HG02970 (cell line): ENCODE results near the gene TSEN15.

Experiments used
- ATAC-seq: cut with Tn5 transposase; IDR thresholded peaks from one replicate; pipeline ENCODE4 v1.9.1; 2021; ENCODE audit warnings: mild to moderate bottlenecking, moderate library complexity, moderate number of reproducible peaks; ENCODE audit not compliant: unreplicated experiment, low FRiP score

TSEN15 gene

DNA sequence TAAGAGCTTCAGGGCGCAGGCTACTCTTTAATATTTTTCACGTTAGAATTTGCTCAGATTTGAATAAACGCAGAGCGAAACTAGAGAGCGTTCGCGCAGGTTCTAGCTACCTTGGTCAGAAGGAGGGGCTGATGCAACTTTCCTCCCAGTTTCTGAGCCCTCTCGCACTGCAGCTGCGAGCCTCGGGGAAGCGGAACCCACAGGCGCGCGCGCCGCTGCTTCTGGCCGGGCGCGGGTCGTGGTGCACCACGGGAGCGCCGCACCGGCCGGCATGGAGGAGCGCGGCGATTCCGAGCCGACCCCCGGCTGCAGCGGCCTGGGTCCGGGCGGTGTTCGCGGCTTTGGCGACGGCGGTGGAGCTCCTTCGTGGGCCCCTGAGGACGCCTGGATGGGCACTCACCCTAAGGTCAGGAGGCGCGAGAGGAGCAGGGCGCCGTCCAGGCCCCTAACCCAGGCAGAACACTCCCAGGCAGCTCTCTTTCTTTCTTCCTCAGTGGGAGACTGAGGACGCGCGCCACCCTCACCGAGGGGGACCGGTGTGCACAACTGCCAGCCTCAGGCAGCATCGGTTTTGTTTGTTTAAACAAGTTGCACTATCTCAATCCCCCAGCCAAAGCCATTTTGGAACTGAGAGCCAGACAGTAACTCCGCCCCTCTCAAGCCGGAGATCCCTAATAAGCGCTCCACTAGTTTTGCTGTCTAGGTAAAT lies at the start of gene TSEN15:
TSS of gene TSEN15 (plus strand) at position 246 of the 709 bp plus-strand sequence. CDS start at position 272, 26 bp downstream.
- peak; percentile 98 for ATAC-seq

DNA sequence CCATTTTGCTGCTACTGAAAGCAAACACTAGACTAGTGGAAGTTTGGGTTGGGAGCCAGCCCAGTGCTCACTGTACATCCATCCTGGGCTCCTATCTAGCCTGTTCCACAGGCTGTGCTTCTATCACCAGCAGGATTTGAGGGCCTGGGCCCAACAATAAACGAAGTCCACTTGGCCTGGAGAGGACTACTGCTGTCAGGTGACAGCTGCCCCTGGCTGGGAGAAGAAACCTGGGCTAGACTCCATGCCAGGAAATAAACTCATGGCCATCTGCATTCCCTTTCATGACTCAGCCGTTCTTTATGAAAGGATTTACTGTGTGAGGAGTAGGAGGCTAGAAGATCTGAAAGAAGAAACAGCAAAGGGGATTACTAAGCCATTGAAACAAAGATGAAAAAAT lies 49.5 kb upstream of the TSEN15 start:
- no peak for ATAC-seq

DNA sequence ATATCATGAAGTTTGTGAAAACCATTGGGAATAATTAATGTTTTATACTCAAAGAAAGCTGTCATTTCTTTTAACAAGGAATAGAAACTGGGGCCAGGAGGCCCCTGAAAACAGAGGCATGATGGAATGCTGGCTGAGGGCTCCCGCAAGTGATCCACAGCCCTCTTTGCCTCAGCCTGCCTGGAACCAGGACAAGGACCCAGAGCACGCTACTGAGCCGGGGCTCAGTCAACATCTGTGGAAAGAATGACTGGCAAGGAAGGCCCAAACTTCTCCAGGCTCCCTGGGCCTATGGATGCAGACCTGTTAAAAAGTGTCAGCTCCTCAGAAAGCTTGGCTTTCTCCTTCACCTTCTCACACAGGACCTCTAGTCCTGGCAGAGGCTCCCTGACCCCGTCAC lies 46.6 kb upstream of the TSEN15 start:
- ATAC-seq, result no peak

DNA sequence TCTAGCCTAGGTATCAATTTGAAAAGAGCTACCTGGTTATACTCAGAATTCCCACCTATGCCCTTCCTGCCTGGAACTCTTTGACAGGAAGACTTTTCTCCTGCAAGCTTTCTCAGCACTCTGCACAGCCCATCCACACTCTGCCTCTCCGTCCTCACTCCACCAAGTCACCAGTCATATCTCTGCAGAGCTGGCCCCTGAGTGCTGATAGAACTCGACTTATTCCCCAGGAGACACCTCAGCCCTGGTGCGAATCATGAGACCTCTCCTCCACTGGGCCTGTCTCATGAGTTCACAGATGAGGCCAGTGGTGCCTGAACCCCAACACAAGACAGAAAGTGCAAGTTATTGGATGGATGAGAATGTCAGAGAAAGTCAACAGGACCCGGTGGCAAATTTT lies 46.0 kb upstream of the TSEN15 start:
- no peak for ATAC-seq

DNA sequence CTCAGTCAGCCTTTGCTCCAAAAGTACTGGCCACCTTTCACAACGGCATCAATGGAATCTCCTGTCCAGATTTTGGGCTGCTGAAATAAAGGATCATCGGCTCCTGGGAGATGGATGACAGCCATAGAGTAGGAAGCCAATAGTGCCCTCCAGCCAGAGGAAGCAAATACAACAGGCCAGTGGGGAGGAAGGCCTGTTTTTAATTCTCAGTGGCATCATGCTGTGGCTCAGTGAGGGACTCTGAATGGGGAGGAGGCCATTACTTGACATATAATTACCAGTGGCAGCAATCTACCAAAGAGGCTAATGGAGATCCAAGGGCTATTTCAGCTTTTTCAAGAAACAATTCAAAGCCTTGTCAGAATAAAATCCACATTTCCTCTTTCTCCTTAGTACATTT lies 40.7 kb upstream of the TSEN15 start:
- no peak for ATAC-seq

DNA sequence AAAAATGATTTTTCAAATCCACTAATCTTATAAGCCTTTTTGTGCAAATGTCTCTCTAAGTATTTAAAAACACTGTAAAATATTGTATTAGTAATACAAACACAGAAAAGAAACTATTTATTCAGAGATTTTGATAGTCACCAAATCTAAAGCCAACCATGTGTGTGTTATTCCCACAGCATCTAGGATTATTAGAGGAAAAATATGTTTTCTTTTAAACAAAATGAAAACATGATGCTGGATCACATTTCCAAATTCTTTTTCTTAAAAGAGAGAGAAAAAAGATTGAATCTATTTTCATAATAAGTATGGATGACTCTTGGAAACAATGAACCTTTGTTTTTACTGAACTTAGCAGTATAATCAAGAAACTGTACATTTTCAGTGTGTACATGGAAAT lies 39.3 kb upstream of the TSEN15 start:
- ATAC-seq, result no peak

DNA sequence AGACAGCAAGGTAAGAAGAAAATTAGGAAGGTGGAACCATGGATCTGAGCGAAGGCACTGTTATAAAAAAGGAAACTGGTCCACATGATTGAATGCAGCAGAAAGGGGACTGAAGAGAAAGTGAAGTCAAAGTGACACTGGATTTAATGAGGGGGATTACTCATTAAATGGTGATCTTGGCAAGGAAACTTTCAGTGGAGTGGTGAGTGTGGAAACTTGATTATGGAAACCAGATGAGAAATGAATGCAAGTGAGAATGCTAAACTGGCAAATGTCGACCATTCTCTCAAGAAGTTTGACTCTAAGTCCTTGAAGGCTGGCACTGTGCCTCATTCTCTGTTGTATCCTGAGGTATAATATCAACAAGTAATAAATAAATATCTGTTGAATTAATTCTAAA lies 37.3 kb upstream of the TSEN15 start:
- no peak for ATAC-seq

DNA sequence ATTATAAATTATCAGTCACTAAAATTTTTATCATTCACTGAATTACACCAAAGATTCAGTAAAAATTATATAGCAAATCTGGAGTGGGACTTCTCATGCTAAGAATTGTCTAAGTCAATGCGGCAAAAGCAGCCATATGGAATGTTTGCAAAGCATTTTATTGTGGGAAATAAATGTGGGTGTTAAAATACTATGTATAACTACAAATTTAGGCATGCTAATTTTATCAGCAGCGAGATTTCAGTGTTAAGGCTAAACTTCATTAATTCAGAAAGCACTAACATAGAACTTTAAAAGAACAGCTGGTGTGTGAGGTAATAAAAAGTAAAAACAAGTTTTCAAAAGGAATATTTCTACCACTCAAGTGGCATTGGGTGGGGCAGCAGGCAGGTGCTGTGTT lies 35.4 kb upstream of the TSEN15 start:
- ATAC-seq, result no peak

DNA sequence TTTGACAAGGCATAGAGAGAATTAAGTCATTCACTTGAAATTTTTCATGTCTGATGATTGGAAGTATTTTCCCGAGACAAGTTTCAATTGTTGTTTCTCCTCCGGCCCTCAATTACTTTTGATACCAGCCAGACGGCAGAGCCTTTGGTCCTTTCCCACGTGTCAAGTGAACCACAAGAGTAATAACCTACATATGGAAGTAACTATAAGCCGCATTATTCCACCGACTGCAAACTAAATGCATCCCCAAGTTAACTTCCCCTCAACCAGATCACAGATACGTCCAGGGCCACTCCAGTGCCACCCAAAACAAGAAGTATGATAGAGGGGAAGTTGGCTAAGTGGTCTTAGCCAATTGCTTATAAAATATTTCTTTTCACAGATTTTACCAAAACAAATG lies 34.2 kb upstream of the TSEN15 start:
- no peak for ATAC-seq

DNA sequence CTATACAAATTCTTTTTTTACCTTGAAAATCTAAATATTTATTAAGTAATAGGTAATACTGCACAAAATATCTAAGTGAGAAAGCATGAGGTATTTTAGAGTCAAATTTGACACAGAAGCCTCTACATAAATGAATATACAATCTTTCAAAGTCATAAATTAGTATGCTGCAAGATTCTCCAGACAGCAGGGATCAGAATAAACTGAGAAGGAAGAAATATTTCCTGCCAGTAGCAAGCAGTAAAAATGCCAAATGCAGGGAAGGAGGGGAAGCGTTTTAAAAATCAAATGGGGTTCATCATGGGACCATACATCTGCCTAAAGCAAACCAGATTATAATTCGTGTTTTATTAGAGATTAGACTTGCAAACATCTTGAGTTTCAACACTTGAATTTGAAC lies 32.9 kb upstream of the TSEN15 start:
- no peak for ATAC-seq

DNA sequence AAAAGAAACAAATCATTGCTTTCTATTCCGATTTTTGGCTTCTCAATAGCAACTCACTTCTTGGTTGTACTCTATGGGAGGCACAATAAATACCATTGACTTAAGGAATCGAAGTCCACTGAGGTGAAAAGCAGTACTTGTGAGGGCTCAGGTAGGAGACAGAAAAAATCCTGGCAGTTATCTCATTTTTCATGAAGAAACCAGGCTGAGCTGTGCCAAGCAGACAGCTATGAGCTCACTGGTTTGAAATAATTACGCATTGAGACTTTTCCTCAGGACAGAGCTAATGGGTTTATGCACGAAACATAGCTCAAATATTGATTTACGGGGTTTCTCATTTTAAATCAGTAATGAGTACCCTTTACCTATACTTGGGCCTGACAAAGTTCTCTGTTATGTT lies 32.5 kb upstream of the TSEN15 start:
- ATAC-seq, result no peak

DNA sequence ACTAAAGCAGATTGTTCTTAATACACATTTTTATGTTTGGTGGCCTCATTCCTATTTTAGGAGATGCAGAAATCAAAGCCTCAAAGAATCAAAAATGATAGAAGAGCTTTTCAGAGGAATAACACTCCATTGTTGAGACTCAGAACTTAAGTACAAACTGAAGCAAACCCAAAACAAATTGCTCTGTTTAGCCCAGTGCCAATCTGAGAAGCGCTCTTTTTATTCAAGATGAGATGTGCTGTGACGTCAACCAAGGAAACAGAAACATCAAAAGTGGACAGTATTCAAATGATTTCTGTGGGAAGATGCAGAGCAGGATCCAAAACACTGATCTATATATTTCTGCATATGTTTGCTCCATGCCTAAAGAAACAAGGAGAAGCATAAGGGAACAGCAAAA lies 32.0 kb upstream of the TSEN15 start:
- no peak for ATAC-seq

DNA sequence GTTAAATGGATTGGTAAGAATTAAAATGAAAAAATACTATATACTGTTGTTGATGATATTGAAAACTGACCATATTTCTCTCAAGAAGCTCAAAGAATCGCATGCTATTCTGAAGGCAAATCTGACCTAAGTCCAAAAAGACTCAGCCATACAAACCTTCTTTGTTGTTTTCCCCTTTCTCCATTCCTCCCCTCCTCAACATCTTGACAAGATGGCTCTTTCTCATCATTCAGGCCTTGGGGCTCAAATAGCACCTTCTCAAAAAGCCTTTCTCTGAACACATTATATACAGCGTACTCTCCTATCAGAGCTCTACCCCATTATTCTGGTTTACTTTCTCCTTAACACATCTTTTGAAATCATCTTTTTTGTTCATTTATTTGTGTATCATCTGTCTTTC lies 31.2 kb upstream of the TSEN15 start:
- no peak for ATAC-seq

DNA sequence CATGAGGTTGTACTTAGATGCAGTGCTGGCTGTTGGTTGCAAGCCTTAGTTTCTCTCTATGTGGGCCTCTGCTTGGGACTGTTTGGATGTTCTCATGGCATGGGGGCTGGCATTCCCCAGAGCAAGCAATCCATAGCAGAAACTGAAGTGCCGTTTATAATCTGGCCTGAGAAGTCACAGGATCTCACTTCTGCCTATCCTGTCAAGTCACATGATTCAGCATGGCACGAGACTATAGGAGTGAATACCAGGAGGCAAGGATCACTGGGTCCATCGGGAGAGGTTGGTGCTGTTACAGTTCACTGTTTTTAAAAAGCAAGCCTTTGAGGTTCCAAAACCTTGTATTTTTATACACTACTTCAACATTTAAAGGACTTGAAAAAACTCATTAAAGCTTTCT lies 30.7 kb upstream of the TSEN15 start:
- ATAC-seq, result no peak

DNA sequence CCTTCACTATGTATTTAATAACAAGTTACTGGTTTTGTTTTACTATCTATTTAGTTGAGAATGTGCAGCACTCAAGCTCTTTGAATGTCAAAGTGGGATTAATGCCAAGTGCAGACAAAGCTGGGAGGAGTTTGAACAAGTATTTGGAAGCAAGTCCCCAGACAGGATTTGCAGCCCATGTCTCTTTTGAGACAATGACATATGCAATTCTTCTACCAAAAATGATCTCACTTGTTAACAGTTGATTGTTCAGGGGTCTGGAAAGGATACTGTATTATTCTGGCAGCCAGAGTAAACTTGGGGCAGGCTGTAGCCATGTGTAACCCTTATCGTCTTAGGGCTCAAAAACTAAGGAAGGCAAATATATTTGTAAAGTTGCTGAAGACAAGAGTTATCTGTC lies 29.8 kb upstream of the TSEN15 start:
- no peak for ATAC-seq

DNA sequence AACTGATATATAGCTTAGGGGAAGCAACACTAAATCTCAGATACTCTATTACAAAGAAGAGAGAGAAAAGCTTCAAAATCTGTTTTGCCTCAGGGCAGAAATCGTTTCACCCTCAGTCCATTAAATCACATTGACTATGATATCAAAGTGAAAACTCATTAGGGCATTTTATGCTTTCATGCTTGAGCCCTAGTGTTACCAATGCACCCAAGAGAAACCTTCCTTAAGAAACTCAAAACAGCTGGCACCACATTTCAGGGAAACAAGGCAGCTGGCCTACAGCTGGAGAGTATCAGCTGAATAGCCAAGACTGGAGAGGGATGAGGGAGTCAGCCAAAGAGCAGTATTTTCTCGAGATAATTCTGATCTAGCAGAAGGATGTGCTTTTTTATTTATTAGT lies 28.9 kb upstream of the TSEN15 start:
- no peak for ATAC-seq

DNA sequence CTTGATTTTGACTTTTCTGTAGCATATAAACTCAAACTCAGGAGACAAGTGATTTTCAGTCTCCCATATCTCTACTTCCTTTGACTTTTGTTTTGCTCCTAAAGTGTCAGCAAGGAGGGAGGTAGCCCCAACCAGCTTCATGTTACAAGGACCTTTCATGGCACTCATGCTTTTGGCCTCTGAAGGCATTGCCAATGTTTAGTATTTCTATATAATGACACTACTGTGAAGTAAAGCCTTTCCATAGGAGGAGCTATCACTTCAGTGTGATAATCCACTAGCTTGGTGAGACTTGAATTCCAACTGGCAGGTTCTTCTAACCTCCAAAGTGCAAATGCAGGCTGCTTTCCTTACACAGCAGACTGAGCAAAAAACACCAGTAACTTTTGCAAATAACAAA lies 28.4 kb upstream of the TSEN15 start:
- no peak for ATAC-seq

DNA sequence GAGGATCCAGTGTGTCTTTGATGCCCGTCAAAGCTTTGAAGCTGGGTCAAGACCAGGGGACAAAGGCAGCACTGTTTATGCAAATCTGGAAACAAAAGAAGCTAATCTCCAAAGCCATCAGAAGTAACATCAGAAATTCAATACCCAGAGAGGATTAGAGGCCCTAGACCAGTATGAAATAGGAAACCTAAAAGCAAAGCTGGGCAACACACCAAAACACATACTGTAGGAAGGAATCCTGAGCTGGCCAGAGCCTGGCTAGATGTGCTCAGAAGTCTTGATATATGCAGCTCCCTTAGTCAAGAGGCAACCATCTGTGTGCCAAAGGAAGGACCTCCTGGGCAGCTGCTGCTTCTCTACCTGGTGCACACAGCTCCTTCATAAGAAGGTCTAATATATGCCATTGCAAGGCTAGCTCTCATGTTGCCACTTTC lies 26.3 kb upstream of the TSEN15 start:
- ATAC-seq, result no peak

DNA sequence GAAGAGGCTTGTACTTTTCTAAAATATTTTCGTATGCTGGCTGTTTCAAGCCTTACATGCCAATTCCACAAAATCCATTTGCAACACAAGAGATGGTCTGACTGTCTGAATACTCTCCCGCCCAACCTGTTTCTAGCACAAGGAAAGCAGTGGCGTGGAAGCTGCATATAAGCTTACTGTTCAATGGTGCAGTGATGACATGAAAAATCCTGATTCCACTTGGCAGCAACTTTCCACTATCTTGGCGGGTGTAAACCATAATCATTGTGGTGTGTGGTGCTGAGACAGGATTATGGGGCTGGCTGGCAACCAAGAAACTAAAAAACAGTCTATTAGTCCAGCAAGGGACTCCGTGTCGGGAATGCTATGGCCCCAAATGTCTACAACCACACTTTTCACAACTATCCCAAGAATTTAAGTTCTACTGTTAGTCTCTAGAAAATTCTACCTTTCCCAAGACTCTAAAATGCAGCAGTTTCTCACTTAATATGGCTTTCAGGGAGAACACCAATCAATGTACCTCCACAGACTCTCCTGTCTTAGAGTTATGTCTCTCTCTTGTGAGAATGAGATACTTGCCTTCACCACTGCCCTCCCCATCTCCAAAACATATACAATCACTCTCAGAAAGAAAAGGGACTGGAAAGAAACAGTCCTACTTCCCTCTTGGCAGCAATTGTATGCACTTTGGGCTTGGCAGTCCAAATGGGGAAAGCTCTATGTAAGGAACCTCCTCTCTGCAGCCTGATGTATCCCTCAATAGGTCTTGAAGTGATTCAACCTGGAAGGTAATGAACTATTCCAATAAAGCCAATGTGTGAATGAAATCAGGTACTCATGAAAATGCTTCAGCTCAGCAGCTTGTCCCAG lies 23.5 kb upstream of the TSEN15 start:
- no peak for ATAC-seq

DNA sequence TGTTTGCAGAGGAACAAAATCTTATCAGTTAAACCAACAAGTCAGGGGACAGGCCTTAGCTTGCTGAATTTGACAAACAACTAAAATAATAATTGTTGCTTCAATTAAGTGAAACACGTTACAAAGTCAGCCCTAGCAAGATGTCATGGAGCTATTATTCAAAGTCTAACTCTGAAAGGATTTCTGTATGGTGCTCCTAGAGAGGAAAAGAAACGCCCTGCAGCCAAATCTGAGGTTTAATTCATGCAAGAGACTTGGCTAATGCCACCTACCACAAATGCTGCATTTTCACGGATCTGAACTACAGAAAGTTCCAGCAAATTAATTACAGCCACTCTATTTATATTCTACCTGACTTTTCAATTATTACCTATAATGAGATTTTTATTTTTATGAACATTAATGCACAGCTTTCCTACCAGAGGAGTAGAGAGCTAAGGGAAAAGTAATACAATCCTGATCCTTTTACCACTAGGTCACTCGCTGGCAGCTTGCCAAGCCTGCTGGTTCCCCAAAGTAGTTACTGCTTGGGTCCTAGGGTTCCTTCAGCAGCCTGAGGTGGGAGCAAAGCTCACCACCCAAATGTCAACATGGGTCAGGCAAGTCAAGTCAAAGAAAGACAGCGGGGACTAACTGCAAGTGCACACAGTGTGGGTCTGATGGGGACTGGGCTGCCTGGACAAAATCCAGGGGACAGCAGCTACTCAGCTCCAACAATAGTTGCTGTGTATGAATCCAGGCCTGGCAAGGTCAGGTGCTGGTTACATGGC lies 22.5 kb upstream of the TSEN15 start:
- no peak for ATAC-seq

DNA sequence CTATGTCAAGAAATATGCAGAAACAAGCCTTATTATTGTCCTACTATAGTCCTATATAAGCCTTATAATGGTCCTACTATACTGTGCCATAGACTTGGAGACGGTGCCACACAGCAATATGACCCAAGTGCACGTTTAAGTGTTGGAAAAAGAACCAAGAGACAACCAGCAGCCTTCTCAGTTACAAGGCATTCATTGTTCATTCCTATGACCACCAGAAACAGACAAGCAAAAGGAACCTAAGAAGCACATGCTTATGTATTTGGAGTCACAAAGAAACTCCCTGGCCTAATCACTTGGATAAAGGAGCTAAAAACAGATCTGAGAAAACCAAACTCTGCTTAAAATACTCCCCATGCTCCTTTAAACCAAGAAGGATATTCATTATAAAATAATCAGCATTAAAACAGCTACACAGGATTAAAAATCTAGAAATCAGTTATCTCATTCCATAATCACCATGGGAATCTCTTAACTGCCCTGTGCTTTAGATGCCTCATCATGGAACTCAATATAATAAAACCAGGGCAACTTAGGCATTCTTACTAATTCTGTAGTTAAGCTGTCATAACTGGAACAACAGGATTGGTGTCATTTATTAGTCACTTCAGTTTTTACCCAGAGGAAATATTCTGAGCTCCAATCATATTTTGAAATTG lies 21.0 kb upstream of the TSEN15 start:
- no peak for ATAC-seq
